NT2/D1 (cell line): ENCODE results near the gene SMPD3.

Experiments
- YY1 ChIP-seq: IDR thresholded peaks from 2 replicates; pipeline ENCODE4 v1.6.1; 2011; ENCODE audit not compliant: insufficient read length, insufficient read depth
- ZNF274 ChIP-seq: IDR thresholded peaks from 2 replicates; pipeline ENCODE4 v1.6.1; 2011; ENCODE audit warnings: mild to moderate bottlenecking, low read depth, low read length

DNA sequence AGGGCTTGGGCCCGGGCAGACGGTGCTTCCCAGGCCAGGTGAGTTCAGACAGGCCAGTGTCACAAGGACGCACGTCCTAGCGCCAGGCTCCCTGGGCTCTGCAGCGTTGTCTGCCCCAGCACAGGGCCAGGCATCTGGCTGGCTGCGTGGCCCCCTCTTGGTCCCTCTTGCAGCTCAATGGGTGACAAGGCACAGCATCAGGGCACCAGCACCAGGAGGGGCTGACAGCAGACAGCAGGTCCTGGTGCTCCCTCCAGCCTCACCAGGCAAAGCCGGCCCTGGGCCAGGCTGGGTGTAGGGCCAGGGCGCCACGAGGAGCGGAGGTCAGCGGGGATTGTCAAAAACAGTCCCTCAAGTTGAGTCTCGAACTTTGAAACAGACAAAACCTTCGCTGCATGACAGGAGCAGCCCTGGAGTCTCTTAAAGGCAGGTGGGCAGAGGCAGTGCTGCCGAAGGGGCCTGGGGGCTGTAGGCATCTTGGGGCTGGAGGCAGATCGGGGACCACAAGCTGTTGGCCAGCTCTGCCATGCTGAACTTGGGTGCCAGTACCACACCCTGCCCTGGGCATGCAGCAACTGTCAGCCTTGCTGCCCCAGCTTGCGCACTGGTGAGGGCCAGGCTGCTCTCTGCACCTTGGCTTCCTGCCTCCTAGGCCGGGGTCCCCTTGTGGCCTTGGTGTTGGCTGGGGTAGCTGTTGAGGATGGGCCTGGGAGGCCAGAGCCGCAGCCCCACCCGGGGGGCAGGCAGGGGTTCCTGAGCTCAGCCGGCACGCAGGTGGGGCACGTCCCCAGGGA lies 88.7 kb downstream of the SMPD3 start:
- TF ChIP-seq ZNF274 (no peak), YY1 (no peak)
